Urothelium cell line (cell line): ENCODE data around the gene PHLDB2.

ENCODE experiments used
- DNase-seq: peaks from one replicate; pipeline ENCODE4 v3.0.0; 2011; ENCODE audit warnings: low spot score, mixed read lengths
- FAIRE-seq: peaks from 2 replicates; lab custom pipeline; 2011; peaks lifted over from hg19 to GRCh38; lab: Jason Lieb, UNC

PHLDB2 gene

DNA sequence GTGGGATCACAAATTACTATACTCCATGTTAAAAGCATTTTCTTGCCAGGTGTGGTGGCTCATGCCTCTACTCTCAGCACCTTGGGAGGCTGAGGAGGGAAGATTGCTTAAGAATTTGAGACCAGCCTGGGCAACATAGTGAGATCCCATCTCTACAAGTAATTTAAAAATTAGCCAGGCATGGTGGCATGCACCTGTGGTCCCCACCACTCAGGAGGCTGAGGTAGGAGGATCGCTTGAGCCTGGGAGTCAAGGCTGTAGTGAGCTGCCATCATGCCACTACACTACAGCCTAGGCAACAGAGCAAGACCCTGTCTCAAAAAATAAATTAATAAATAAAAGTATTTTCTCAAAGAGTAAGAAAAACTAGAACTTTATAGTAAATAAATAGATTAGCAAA is 96.8 kb downstream of the PHLDB2 start:
- FAIRE-seq (no peak), DNase-seq (no peak)

DNA sequence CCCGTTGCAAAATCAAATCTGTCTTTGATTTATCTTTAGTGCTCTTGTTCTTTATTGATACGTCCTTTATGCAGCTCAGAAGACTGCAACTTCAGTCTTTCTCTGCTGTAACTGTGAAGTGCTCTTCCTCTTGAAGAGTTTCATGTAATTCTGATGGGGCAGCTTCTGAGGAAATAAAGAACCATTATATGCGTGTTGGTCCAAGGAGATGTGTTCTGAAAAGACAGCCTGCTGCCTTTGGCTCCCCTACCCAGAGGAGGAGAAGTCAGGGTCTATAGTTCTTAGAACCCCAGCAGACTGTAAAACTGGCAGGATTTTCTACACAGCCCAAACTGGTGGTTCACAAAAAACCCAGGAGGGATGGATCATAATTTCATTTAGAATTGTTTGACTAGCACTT is 97.4 kb downstream of the PHLDB2 start:
- DNase-seq (no peak), FAIRE-seq (no peak)

DNA sequence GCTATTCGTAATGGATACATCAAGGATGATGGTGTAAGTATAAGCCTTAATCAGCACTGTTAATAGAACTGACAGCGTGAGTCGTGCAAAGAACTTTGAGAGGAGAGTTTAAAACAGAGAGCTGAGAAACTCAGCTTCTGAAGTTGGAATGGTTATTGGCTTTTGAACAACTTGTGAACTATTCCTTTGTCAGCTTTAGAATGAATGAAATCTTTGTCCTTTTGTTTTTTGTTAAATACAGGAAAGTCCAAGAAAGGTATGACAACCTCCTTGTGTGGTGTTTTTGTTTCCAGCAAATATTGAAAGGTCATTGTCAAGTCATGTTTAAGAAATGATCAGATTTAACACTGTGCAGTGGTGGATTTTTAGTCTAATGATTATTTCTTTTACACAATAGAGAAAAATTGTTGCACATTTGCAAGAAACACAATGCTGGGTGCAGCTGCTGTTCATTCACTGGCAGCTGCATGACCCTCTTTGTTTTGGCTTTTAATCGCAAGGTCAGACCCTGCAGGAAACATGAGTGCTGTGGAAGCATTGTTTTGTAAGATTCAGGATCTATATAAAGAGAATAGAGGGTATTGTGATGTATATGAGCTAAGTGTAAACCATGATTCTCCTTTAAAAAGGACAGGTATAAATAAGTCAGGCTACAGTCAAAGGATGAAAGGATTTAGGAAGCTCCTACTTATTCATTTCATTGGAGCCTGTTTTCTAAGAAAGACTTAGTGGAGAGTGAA is 98.1 kb downstream of the PHLDB2 start:
- no peak for FAIRE-seq
- DNase-seq = no peak

DNA sequence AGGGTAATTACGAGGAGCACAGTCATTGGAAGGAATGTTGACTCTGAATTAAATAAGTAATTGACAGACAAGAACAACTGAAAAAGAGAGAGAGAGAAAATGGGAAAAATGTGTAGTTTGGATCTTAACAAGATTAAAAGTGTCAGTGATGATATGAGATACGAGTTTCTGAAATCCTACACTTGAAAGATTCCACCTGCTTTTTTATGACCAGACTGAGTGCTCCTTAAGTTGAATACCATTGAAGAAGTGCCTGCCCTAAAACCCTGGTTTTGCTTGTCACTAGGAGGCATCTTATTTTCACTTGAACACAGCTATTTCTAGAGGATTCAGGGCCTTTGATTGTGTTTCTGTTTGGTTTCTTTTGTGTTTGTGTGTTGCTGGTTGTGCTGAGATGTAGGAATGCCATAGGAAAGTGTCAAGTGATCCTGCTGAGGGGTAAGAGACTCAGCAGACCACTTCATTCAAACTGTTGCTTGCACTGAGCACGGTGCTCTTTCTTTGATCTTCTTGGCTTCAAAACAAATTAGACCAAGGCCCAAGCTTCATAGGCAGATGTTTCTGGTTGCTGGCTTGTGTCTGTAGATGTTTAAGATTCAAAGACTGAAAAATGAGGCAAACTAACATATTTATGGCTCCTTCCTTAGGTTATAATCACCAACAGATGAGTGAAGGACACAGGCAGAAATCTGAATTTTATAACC is 102.5 kb downstream of the PHLDB2 start:
- FAIRE-seq (no peak), DNase-seq (no peak)

DNA sequence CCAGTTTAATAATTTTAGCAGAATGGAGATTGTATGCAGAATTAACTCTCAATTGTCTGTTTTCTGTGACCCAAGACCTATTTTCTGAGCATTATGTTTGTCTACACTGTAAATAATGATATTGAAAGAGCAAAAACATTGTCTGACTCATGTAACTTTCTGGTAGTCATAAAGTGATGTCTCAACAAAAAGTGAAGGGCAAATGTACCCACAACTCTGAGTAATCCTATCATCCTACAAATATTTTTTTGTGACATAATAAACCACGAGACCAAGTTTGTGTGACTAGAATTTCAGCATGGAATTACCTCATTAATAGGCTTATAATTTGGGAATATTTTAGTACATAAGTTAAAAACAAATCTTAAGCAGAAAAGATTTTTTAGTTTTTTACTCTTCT is 104.4 kb downstream of the PHLDB2 start:
- DNase-seq = peak; percentile 42

DNA sequence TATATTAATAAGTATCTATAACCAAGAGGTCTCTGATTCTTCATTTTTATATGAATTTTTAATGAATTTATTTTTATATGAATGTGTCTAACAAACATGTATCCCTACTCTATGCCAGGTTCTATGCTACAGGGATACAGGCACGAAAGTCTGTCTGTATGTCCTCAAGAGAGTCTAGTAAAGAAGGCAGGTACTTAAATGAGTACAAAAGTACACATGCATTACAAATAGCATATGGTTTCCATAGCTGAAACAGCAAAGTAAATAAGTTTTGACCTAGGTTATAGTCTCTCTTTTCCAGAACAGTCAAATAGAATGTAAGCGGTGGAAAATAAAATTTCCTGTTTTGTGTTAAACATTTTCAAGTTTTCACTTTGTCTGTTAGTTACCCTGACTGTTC is 106.4 kb downstream of the PHLDB2 start:
- FAIRE-seq (no peak), DNase-seq (no peak)

More for the DNA sequence above, 104.4 kb downstream of the PHLDB2 start:
- no peak for FAIRE-seq

DNA sequence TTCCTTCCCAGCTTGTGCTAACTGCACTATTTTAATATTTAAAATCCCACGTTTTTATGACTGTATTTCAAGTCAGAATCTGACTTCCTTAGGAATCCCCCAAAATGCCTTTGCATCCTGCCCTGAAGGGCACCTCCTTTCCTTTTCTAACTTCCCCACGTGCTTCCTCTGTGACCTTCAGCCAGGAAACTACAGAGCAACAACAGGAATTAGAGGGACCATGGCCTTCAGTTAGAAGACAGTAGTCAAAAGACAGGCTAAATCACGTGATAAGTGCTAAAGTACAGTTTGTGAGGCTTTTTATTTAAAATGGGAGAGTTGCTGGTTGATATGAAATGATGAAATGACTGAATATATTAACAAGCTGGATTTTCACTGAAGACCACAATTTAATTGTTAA is 108.0 kb downstream of the PHLDB2 start:
- FAIRE-seq = no peak

DNA sequence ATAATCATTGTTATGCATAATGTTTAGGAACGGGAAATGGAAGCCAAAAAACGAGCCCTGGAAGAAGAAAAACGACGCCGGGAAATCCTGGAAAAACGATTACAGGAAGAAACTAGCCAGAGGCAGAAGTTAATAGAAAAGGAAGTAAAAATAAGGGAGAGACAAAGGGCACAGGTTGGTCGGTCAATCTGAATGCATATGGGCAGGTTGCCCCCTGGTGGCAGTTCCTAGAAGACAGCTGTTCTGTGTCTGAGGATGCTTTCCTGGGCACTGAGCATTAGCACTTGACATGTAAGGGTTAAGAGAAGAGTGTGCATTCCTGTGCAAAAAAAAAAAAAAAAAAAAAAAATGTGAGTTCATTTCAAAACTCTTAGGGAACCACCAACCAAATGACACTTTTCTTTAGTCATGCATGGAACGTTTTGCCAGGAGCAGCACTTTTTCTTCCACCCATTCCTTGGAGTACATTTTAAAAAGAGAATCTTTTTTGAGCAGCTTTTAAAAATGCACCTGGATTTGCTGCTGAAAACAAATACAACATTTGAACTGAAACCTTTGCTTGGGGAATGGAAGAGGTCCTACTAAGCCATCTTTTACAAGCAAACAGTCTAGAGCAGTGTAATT is 108.7 kb downstream of the PHLDB2 start:
- DNase-seq (peak; percentile 71), FAIRE-seq (peak; percentile 62)

More for the DNA sequence above, 108.0 kb downstream of the PHLDB2 start:
- DNase-seq = no peak

DNA sequence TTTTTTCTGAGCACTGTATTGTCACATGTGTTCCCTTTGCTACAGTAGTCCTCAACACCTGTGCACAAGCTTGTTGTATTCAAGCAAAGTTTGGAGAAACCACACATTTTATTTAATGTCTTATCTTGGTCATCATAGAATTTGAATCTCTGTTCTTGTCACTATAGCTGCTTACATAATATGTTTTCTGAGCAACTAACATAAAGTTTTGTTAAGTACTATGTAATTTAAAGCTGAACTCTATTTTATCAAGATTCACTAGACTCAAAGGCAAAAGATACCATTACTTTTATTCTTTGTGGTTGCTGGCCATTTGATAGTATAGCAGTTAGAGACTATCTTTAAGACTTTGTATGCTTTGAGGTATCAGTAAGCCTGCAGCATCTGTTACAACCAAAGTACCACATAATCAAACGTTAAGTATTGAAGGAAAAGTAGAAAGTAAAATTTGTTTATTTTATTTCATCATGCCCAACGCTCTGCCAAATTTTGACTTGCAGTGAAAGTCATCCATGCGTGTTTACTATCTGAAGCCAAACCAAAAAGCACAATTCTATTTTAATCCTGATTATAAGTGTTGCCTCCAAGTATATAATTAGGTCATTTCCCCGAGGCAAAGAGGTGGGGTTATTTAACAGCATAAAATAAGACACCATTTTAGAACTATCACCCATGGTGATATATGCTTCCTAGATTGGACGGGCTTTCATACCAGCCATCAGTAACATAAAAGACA is 109.4 kb downstream of the PHLDB2 start:
- DNase-seq (no peak), FAIRE-seq (no peak)

DNA sequence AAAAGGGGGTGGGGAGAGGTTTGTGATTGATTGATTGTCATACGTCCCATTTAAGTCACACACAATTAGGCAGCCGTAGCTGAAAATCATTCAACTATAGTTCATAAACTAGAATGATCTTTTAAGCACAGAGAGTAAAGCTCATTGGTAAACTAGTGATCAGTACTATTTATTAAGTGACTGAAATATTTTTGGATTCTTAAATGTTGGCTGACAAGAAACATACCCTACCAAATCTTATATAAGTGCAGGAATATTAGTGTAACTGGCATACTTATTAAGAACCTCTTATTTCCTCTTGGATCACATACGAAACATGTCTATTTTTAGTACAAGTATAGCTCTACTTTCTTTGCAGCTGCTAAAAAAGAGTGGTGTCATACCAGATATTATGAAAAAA is 111.3 kb downstream of the PHLDB2 start:
- no peak for FAIRE-seq

DNA sequence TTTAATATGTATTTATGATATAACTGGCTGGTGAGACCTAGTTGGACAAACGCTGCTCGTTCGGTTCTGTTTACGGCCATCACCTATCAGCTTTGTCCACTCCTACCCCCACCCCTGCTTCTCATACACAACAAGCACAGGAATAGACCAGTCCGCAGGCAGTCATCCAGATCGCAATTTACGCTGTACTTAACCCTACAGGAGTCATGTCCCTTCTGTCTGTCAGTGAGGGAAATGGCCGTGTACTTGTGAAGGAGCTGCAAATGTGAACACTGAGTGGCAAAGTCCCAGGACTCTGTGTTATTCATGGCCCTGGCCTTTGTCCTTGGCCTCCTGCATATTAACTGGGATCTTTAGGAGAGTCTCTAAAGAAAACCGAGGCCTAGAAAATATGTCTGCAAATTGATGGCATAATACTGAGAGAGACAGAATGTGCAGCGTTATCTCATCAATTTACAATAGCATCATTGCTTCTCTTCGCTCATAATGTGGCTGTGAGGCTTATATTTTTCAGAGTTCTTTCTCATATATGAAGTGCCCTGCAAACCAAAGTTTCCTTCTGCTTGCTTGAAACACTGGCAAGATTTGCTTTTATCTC is 112.6 kb downstream of the PHLDB2 start:
- FAIRE-seq (peak; percentile 65), DNase-seq (no peak)

More for the DNA sequence above, 111.3 kb downstream of the PHLDB2 start:
- DNase-seq = no peak

DNA sequence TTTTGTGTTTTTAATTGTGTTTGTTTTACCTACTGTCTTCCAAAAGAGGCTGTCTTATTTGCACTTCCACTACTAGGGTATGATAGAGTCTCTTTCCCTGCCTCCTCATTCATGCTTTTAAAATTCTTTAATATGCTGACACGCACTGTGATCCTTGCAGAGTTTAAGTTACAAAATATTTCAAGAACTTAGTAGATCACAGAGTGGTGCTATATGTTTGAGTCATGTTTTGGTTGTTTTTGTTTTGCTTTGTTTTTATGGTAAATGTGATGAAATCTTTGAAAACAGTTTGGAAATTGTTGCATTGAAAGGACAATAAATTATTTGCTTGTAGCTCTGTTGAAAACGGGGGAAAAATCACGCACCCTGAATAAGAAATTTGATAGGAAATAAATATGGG is 113.8 kb downstream of the PHLDB2 start:
- FAIRE-seq = no peak
- DNase-seq = no peak

DNA sequence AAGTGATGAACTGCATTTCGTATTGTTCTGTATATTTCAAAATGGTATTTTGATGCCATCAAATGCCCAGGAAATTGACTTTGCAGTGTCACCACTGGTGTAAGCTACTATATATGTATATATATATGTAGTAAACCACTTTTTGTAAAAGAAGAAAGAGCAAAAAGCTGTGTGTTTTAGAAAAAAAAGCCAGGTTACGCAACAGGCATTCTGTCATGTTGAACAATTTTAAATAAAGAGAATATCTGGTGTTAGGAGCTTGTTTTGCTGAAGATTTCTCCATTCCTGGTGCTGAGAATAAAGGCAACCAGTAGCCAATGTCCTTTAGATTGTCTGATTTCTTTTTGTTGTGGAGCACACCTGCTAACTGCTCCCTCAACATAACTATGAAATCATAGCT is 116.1 kb downstream of the PHLDB2 start:
- FAIRE-seq (no peak), DNase-seq (no peak)

DNA sequence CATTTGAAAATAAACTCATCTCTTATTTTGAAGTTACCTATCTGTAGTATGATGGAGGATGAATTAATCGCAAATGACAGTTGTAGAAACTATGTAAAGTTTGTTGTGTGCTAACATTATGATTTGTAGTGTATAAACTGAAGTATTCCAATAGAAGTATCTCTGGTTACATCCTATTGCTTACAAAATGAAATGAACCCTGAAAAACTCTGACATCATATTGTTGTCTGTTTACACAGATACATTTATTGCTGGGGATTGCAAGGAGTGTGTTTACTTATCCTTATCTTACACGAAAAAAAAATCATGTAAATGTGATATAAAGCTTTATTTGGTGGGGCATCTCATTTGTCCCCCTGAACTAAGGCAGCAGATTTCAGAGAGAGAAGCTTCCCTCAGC is 117.2 kb downstream of the PHLDB2 start:
- DNase-seq (no peak), FAIRE-seq (no peak)

DNA sequence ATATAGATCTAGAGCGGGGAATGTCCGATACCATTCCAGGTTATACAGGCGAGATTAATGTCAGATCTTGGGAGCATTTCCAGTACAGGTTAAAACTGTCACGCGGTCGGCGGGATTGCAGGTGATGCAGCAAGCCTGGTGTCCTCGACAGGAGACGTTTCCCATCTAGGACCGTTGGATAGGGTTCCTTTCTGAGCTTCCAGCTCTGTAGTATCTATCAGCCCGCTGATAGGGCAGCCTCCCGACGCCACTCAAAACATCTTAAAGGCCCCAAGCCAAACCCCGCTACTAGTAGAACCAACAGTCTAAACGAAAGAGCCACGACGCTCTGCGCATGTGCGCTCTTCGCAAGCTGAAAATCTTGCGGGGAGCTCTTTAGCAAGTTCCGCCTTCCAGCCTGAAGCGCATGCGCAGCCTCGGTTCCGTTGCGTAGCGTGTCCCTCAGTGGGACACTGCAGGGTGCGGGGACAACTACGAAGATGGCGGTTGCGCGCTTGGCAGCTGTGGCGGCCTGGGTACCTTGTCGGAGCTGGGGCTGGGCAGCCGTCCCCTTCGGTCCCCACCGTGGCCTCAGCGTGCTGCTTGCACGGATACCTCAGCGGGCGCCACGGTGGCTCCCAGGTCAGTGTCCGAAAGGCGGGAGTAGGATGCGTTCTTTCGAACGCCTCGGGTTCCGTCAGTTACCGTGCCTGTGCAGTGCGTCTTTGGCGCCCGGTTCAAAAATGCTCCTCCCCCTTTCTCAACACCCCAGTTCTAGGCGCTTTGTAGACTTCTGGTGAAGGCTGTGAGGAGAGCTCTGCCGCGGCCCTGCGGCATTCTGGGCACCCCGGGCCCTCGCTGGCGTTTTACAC is 119.7 kb downstream of the PHLDB2 start, which contains the start of gene ABHD10:
Gene ABHD10, plus strand, starts transcription at position 444 of the 851 bp plus-strand sequence. Its CDS starts 36 bp downstream, at position 480.
- DNase-seq (peak; percentile 97), FAIRE-seq (peak; percentile 99)

DNA sequence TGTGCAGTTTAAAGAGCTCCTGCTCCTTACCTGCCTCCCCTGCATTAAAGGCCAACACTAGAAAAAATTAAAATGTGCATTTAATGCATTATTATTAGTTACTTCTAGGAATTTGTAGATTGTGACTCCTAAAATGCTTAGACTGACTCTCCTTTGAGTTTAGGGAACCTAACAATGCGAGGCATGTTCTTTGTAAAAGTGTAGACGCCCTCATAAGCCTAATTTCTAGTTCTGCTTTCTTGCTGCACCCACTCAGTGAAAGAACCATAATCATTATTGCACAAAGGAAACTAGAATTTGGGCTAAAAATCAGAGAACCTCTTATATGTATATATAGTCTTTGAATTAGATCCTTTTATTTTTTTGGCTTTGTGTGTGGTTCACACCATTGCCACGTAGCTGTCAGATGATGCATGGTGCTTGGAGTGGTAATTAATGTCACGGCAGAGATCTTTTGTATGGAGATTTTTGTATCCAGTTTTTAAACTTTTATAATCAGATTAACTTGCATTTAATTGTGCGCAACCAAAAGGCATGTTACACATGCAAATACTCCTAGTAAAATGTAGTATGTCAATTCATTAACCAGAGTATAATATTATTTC is 120.5 kb downstream of the PHLDB2 start:
- no peak for FAIRE-seq
- DNase-seq = no peak

DNA sequence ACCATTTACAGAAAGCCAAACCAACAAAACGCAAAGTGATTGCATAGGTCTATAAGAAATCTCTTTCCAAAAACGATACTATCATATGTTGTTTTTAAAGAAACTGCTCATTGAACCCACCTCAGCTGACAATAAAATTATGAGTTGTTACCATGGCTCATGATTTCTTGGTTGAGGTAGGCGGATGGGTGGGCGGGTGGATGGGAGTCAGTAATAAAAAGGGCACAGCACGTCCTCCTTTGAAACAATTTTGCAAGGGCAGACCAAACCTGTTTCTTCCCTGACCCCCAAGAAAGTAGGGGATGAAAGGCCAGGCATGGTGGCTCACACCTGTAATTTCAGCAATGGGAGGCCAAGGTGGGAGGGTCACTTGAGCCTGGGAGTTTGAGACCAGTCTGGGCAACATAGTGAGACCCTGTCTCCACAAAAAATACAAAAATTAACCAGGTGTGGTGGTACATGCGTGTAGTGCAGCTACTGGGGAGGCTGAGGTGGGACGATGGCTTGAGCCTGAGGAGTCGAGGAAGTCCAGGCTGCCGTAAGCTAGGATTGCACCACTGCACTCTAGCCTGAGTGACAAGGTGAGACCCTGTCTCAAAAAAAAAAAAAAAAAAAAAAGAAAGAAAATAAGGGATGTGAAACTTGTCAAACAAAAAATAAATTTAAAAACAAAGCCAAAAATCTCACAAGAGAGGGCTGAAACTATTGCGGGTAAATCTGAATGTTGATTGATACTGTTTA is 121.8 kb downstream of the PHLDB2 start:
- no peak for FAIRE-seq
- DNase-seq = no peak

DNA sequence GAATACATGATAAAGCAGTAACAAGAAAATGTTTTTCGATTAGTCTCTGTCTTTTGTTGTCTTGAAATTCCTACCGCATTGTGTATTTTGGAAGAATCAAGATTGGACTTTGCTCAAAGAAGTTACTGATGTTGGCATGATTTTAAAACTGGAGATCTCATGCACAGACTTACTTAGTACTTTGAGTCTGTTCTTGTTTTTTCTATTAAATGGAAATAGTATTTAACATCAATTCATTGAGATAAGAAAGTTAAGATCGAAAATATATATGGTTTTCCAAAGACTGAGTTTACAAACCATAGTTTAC is 122.3 kb downstream of the PHLDB2 start:
- DNase-seq (no peak), FAIRE-seq (no peak)
